ENCODE results near the gene ASXL1. TPM values are rescaled to one million over a fixed set of nuclear protein-coding genes. Genes with fewer than 3 reads are reported as not detected.

Gene ASXL1
- total and polyA plus RNA-seq, 2 donors (not counting 1 experiment from before 2014, with no cell fraction given) = 93.0 to 180 TPM

- H3K4me3 Mint-ChIP-seq = no peak overlapping the region
- Histone ChIP-seq H3K4me1 (ENCODE audit: control insufficient read depth in 2 of 2, insufficient read depth in 2 of 2, low read length in 2 of 2) (no peaks in the 10 kb centered on the region), H3K4me3 (ENCODE audit: control extremely low read depth in 1 of 5, extremely low read depth in 1 of 5, insufficient read depth in 1 of 5, low read depth in 2 of 5, low read length in 4 of 5) (no peak overlapping the region), H3K9ac (ENCODE audit: low read length) (no peak overlapping the region), H3K79me2 (ENCODE audit: control insufficient read depth, insufficient read depth, low read length) (peaks cover 26% of the 10 kb centered on the region), H3K4me2 (replicated peaks; ENCODE audit: low read depth, low read length, poor library complexity, severe bottlenecking) (no peak overlapping the region), H3K36me3 (replicated peaks in 1 of 2; ENCODE audit: control extremely low read depth in 1 of 2, control insufficient read depth in 1 of 2, extremely low read depth in 1 of 2, insufficient read depth in 2 of 2, low read length in 1 of 2) (peaks cover 2 to 64% of the 10 kb centered on the region in 2 experiments), H3K9me3 (ENCODE audit: control extremely low read depth in 1 of 3, control insufficient read depth in 2 of 3, insufficient read depth in 1 of 3, low read length in 2 of 3) (no peaks in the 10 kb centered on the region), H2AFZ (ENCODE audit: insufficient read depth, low read depth, low read length, poor library complexity, severe bottlenecking) (no peak overlapping the region), H3K27me3 (replicated peaks in 1 of 4; ENCODE audit: control extremely low read depth in 1 of 4, control insufficient read depth in 3 of 4, insufficient read depth in 4 of 4, low read length in 3 of 4) (no peaks in the 10 kb centered on the region), H4K20me1 (ENCODE audit: control insufficient read depth, insufficient read depth, low read length, poor library complexity, severe bottlenecking) (peaks cover 21% of the 10 kb centered on the region), H3K27ac (ENCODE audit: low read length in 2 of 2) (no peak overlapping the region)
- ATAC-seq (ENCODE audit: low read depth) = no peak
- 95% methylated on average over 6 of the region's 7 CpGs for WGBS (ENCODE audit: insufficient coverage)
- TF ChIP-seq EZH2 (IDR thresholded peaks at IDR 0.05; ENCODE audit: borderline replicate concordance, insufficient read depth, low read depth, low read length, poor library complexity, severe bottlenecking) = no peak
- TF ChIP-seq, protein P1, sequence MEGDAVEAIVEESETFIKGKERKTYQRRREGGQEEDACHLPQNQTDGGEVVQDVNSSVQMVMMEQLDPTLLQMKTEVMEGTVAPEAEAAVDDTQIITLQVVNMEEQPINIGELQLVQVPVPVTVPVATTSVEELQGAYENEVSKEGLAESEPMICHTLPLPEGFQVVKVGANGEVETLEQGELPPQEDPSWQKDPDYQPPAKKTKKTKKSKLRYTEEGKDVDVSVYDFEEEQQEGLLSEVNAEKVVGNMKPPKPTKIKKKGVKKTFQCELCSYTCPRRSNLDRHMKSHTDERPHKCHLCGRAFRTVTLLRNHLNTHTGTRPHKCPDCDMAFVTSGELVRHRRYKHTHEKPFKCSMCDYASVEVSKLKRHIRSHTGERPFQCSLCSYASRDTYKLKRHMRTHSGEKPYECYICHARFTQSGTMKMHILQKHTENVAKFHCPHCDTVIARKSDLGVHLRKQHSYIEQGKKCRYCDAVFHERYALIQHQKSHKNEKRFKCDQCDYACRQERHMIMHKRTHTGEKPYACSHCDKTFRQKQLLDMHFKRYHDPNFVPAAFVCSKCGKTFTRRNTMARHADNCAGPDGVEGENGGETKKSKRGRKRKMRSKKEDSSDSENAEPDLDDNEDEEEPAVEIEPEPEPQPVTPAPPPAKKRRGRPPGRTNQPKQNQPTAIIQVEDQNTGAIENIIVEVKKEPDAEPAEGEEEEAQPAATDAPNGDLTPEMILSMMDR (IDR thresholded peaks at IDR 0.05) = no peak
- POLR2A ChIA-PET = no interaction called here
- CTCF ChIA-PET = interaction anchor here (1.0 to 1.6 kb wide), 2 partner anchors 7 to 37 kb away, joined by 3 to 4 read pairs; no protein-coding TSS in a partner anchor
- no peak overlapping the region for H3K27ac Mint-ChIP-seq
- intact Hi-C loops (cut with micrococcal nuclease) = no loop called here
- DNase-seq = no peak
- no peaks in the 10 kb centered on the region for H3K9me3 Mint-ChIP-seq (ENCODE audit: insufficient read depth)
- H3K27me3 Mint-ChIP-seq = no peaks in the 10 kb centered on the region
- H3K4me1 Mint-ChIP-seq = peaks cover 3% of the 10 kb centered on the region
Observed at GRCh38 chr20:32316667-32317066, 41.5 kb upstream of the ASXL1 start.

DNA sequence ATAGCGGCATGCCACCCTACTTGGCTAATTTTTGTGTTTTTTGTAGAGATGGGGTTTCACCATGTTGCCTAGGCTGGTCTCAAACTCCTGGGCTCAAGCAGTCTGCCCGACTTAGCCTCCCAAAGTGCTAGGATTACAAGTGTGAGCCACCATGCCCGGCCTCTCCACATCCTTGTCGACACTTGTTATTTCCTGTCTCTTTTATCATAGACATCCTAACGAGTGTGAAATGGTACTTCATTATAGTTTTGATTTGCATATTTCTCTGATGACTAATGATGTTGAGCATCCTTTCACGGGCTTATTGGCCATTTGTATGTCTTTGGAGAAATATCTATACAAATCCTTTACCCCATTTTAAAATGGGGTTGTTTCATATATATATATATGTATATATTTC is 39.0 kb upstream of the ASXL1 start:
- peaks cover 8% of the 10 kb centered on the region for H3K79me2 ChIP-seq (ENCODE audit: control insufficient read depth, insufficient read depth, low read length)
- no peak overlapping the region for H3K4me2 ChIP-seq (replicated peaks; ENCODE audit: low read depth, low read length, poor library complexity, severe bottlenecking)
- peaks cover 3% of the 10 kb centered on the region for H3K4me1 Mint-ChIP-seq
- intact Hi-C loops (cut with micrococcal nuclease) = no loop called here
- DNase-seq (no peak), ATAC-seq (ENCODE audit: low read depth) (no peak)
- H3K27me3 ChIP-seq (replicated peaks in 1 of 4; ENCODE audit: control extremely low read depth in 1 of 4, control insufficient read depth in 3 of 4, insufficient read depth in 4 of 4, low read length in 3 of 4) = no peaks in the 10 kb centered on the region
- no peak for TF ChIP-seq EZH2 (IDR thresholded peaks at IDR 0.05; ENCODE audit: borderline replicate concordance, insufficient read depth, low read depth, low read length, poor library complexity, severe bottlenecking)
- TF ChIP-seq, protein P1 (IDR thresholded peaks at IDR 0.05) = no peak
- peaks cover 5% of the 10 kb centered on the region for H4K20me1 ChIP-seq (ENCODE audit: control insufficient read depth, insufficient read depth, low read length, poor library complexity, severe bottlenecking)
- H3K4me3 Mint-ChIP-seq = no peak overlapping the region
- H3K4me3 ChIP-seq (ENCODE audit: control extremely low read depth in 1 of 5, extremely low read depth in 1 of 5, insufficient read depth in 1 of 5, low read depth in 2 of 5, low read length in 4 of 5) = no peak overlapping the region
- no peaks in the 10 kb centered on the region for H3K9me3 Mint-ChIP-seq (ENCODE audit: insufficient read depth)
- no peak overlapping the region for H3K27ac Mint-ChIP-seq
- no peaks in the 10 kb centered on the region for H3K4me1 ChIP-seq (ENCODE audit: control insufficient read depth in 2 of 2, insufficient read depth in 2 of 2, low read length in 2 of 2)
- H3K36me3 ChIP-seq (replicated peaks in 1 of 2; ENCODE audit: control extremely low read depth in 1 of 2, control insufficient read depth in 1 of 2, extremely low read depth in 1 of 2, insufficient read depth in 2 of 2, low read length in 1 of 2) = peaks cover 2 to 48% of the 10 kb centered on the region in 2 experiments
- no CpG with 5 or more reads among the region's 6 CpGs for WGBS (ENCODE audit: insufficient coverage)
- H3K27ac ChIP-seq (ENCODE audit: low read length in 2 of 2) = no peak overlapping the region
- H2AFZ ChIP-seq (ENCODE audit: insufficient read depth, low read depth, low read length, poor library complexity, severe bottlenecking) = no peak overlapping the region
- POLR2A ChIA-PET = no interaction called here
- H3K9ac ChIP-seq (ENCODE audit: low read length) = no peak overlapping the region
- no peaks in the 10 kb centered on the region for H3K27me3 Mint-ChIP-seq
- no peaks in the 10 kb centered on the region for H3K9me3 ChIP-seq (ENCODE audit: control extremely low read depth in 1 of 3, control insufficient read depth in 2 of 3, insufficient read depth in 1 of 3, low read length in 2 of 3)
- CTCF ChIA-PET = no interaction called here
